Stomach (tissue), 4 donors: Measurements from ENCODE around the gene TEX19.

Experiments
- EP300 ChIP-seq: sonication (generic); formaldehyde crosslinking; IDR thresholded peaks from one replicate; pipeline ENCODE4 v1.6.1; 2017; ENCODE audit warnings: antibody characterized with exemption
- POLR2A ChIP-seq, 4 donors: fragments of 450-650 bp; IDR thresholded peaks; one replicate each; pipeline ENCODE4 v1.6.1; 2016; ENCODE audit warnings: antibody characterized with exemption in 4 of 4, control low read depth in 2 of 4, mild to moderate bottlenecking in 1 of 4, moderate library complexity in 1 of 4
- POLR2AphosphoS5 ChIP-seq, 3 donors: sonication (generic); formaldehyde crosslinking; IDR thresholded peaks; one replicate each; pipeline ENCODE4 v1.6.1; 2016; ENCODE audit warnings: antibody characterized with exemption in 3 of 3
- TF ChIP-seq, protein P1 (sequence below), 7 experiments: fragments of 450-650 bp in 4 of 7; fragments of 200-600 bp in 3 of 7; sonication (generic) in 3 of 7; IDR thresholded peaks; one replicate each; pipeline ENCODE4 v1.5.1; 2016 to 2019; ENCODE audit warnings: antibody characterized with exemption in 7 of 7, control low read depth in 2 of 7, mild to moderate bottlenecking in 1 of 7

DNA sequence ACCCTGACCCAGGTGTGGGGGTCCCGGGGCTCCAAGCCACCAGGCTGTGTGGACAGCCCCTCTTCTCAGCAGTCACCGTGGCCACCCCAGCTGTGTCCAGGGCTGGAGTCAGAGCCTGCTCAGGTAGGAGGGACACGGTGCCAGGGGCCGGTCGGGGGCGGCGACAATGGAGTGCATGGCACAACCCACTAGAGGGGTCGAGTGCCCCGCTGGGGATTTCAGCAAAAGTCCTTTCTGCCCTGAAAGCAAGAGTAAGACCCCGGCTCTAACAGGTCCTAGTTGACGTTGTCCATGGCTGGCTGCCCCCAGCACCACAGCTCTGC lies 23.8 kb downstream of the TEX19 start:
- TF ChIP-seq, protein P1, sequence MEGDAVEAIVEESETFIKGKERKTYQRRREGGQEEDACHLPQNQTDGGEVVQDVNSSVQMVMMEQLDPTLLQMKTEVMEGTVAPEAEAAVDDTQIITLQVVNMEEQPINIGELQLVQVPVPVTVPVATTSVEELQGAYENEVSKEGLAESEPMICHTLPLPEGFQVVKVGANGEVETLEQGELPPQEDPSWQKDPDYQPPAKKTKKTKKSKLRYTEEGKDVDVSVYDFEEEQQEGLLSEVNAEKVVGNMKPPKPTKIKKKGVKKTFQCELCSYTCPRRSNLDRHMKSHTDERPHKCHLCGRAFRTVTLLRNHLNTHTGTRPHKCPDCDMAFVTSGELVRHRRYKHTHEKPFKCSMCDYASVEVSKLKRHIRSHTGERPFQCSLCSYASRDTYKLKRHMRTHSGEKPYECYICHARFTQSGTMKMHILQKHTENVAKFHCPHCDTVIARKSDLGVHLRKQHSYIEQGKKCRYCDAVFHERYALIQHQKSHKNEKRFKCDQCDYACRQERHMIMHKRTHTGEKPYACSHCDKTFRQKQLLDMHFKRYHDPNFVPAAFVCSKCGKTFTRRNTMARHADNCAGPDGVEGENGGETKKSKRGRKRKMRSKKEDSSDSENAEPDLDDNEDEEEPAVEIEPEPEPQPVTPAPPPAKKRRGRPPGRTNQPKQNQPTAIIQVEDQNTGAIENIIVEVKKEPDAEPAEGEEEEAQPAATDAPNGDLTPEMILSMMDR (IDR thresholded peaks at IDR 0.05) = no peak
- TF ChIP-seq EP300 (no peak), POLR2A (IDR thresholded peaks at IDR 0.05) (no peak), POLR2AphosphoS5 (IDR thresholded peaks at IDR 0.05) (no peak)
